Liver (tissue), 9 donors: ENCODE measurements around the gene MKNK2. TPM values are rescaled to one million over a fixed set of nuclear protein-coding genes. Genes with fewer than 3 reads are reported as not detected.
A peak's percentile ranks its signal among the peaks of the same experiment; 100 is the strongest.

Experiments used
- DNase-seq: peaks from one replicate; pipeline ENCODE4 v3.0.0-alpha.2; 2017; ENCODE audit warnings: low spot score
- H3K27ac ChIP-seq, 2 donors: one replicate each; pipeline ENCODE4 v1.7.0; 2013; ENCODE audit warnings: inconsistent platforms in 2 of 2, low read length in 2 of 2, control low read depth in 1 of 2, low read depth in 1 of 2, mild to moderate bottlenecking in 1 of 2
- H3K27me3 ChIP-seq, 4 donors: one replicate each; pipeline versions ENCODE4 v1.6.1 to v1.7.0; 2013; ENCODE audit warnings: low read length in 3 of 4, inconsistent platforms in 1 of 4, mild to moderate bottlenecking in 1 of 4, moderate library complexity in 1 of 4; ENCODE audit not compliant: control insufficient read depth in 4 of 4, insufficient read depth in 4 of 4
- H3K36me3 ChIP-seq, 4 donors: one replicate each; pipeline versions ENCODE4 v1.6.1 to v1.7.0; 2013; ENCODE audit warnings: low read length in 3 of 4, mild to moderate bottlenecking in 3 of 4, low read depth in 1 of 4, moderate library complexity in 1 of 4; ENCODE audit not compliant: control insufficient read depth in 4 of 4, insufficient read depth in 3 of 4
- H3K4me1 ChIP-seq, 4 donors: one replicate each; pipeline versions ENCODE4 v1.6.1 to v1.7.0; 2013; ENCODE audit warnings: low read length in 3 of 4, mild to moderate bottlenecking in 3 of 4, moderate library complexity in 1 of 4; ENCODE audit not compliant: control insufficient read depth in 4 of 4, insufficient read depth in 4 of 4
- H3K4me3 ChIP-seq, 3 donors: one replicate each; pipeline versions ENCODE4 v1.6.1 to v1.7.0; 2013; ENCODE audit warnings: low read length in 3 of 3, control low read depth in 1 of 3, low read depth in 1 of 3, mild to moderate bottlenecking in 1 of 3
- H3K9ac ChIP-seq, 2 donors: one replicate each; pipeline ENCODE4 v1.7.0; 2013; ENCODE audit warnings: low read length in 2 of 2, mild to moderate bottlenecking in 2 of 2, moderate library complexity in 2 of 2, control low read depth in 1 of 2, low read depth in 1 of 2
- H3K9me3 ChIP-seq, 4 donors: one replicate each; pipeline versions ENCODE4 v1.6.1 to v1.7.0; 2013; ENCODE audit warnings: low read length in 3 of 4; ENCODE audit not compliant: control insufficient read depth in 4 of 4
- EGR1 ChIP-seq, 2 donors: IDR thresholded peaks; 2 replicates each; pipeline ENCODE4 v1.6.1; 2016 to 2018; ENCODE audit warnings: antibody characterized with exemption in 2 of 2, low read depth in 2 of 2
- FOXA1 ChIP-seq: IDR thresholded peaks from 2 replicates; pipeline ENCODE4 v1.6.1; 2016; ENCODE audit warnings: antibody characterized with exemption
- FOXA2 ChIP-seq: IDR thresholded peaks from 2 replicates; pipeline ENCODE4 v1.6.1; 2016; ENCODE audit warnings: antibody characterized with exemption
- GABPA ChIP-seq, 2 donors: IDR thresholded peaks in 1 of 2; conservative IDR thresholded peaks in 1 of 2; 2 replicates each; pipeline ENCODE4 v1.6.1; 2016; ENCODE audit warnings: antibody characterized with exemption in 2 of 2, mild to moderate bottlenecking in 1 of 2, moderate library complexity in 1 of 2
- HNF4A ChIP-seq, 2 donors: conservative IDR thresholded peaks; 2 replicates each; pipeline ENCODE4 v1.6.1; 2016; ENCODE audit warnings: antibody characterized with exemption in 2 of 2, mild to moderate bottlenecking in 2 of 2
- HNF4G ChIP-seq: IDR thresholded peaks from 2 replicates; pipeline ENCODE4 v1.6.1; 2016; ENCODE audit warnings: antibody characterized with exemption
- RAD21 ChIP-seq, 2 donors: IDR thresholded peaks; 2 replicates each; pipeline ENCODE4 v1.6.1; 2016; ENCODE audit warnings: antibody characterized with exemption in 2 of 2, mild to moderate bottlenecking in 2 of 2
- RXRA ChIP-seq, 2 donors: IDR thresholded peaks; 2 replicates each; pipeline ENCODE4 v1.6.1; 2017 to 2018; ENCODE audit warnings: antibody characterized with exemption in 2 of 2, mild to moderate bottlenecking in 1 of 2
- SP1 ChIP-seq: IDR thresholded peaks from 2 replicates; pipeline ENCODE4 v1.6.1; 2018; ENCODE audit warnings: antibody characterized with exemption, mild to moderate bottlenecking
- TAF1 ChIP-seq: conservative IDR thresholded peaks from 2 replicates; pipeline ENCODE4 v1.6.1; 2016; ENCODE audit warnings: antibody characterized with exemption, mild to moderate bottlenecking
- YY1 ChIP-seq: IDR thresholded peaks from 2 replicates; pipeline ENCODE4 v1.6.1; 2016; ENCODE audit warnings: antibody characterized with exemption, mild to moderate bottlenecking
- WGBS: extraction: QIAGEN DNeasy Blood & Tissue Kit; methylation state at CpG from one replicate; pipeline ENCODE4 v1.1.7; 2013; 5-methylcytosine and 5-hydroxymethylcytosine counted together
- polyA plus RNA-seq, 2 donors: library from polyadenylated mRNA; stranded (reverse) in 1 of 2; unstranded in 1 of 2; fragments of 200-250 nt in 1 of 2; fragments of >200 nt in 1 of 2; fragmentation: Nextera tagmentation in 1 of 2; extraction: Ambion mirVana in 1 of 2; gene quantifications; one replicate each; pipeline versions ENCODE4 v1.2.1 to v1.2.3, GENCODE V29; 2013 to 2015
- total RNA-seq, 2 donors: library from RNA; depleted of rRNA; stranded (reverse); fragments of >200 nt; gene quantifications; one replicate each; pipeline ENCODE4 v1.2.3, GENCODE V29; 2014
- TF ChIP-seq, protein P1 (sequence below): fragments of 150-350 bp; IDR thresholded peaks from 2 replicates; pipeline ENCODE4 v1.5.1; 2017; ENCODE audit warnings: improper control_type of control experiment, low read depth, low read length; ENCODE audit not compliant: missing input control
- TF ChIP-seq, protein P2 (sequence below): IDR thresholded peaks from 2 replicates; pipeline ENCODE4 v1.6.1; 2016; ENCODE audit warnings: antibody characterized with exemption
- TF ChIP-seq, protein P3 (sequence below): IDR thresholded peaks from 2 replicates; pipeline ENCODE4 v1.6.1; 2016; ENCODE audit warnings: antibody characterized with exemption
- TF ChIP-seq, protein P4 (sequence below): IDR thresholded peaks from 2 replicates; pipeline ENCODE4 v1.6.1; 2016; ENCODE audit warnings: antibody characterized with exemption
- TF ChIP-seq, protein P5 (sequence below): IDR thresholded peaks from 2 replicates; pipeline ENCODE4 v1.6.1; 2016; ENCODE audit warnings: antibody characterized with exemption, mild to moderate bottlenecking
- donor health status: healthy.
- donor health status: healthy.
- donor health status: healthy.
- donor health status: healthy.
- donor health status: healthy.

MKNK2 gene
- total and polyA plus RNA-seq, 4 donors = 24.7 to 105 (median 46.4) TPM

DNA sequence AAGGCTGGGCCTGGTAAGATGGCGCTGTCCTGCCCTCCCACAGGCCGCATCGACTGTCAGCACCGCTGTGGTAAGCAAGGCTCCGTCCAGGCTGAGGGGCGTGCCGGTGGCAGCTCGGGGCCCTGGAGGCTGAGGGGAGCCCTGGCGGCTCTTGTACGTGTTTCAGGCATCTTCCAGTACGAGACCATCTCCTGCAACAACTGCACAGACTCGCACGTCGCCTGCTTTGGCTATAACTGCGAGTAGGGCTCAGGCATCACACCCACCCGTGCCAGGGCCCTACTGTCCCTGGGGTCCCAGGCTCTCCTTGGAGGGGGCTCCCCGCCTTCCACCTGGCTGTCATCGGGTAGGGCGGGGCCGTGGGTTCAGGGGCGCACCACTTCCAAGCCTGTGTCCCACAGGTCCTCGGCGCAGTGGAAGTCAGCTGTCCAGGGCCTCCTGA lies 46.9 kb upstream of the MKNK2 start:
- H3K27me3 ChIP-seq = no peaks in the 10 kb centered on the region
- 89% methylated on average over 23 of the region's 23 CpGs for WGBS
- H3K4me3 ChIP-seq = no peak overlapping the region
- DNase-seq = no peak
- peaks cover 3 to 30% (median 13%) of the 10 kb centered on the region in 4 donors for H3K36me3 ChIP-seq
- no peak overlapping the region for H3K9ac ChIP-seq
- no peak for TF ChIP-seq FOXA2
- no peak for TF ChIP-seq RAD21 (IDR thresholded peaks at IDR 0.05)
- H3K9me3 ChIP-seq = no peaks in the 10 kb centered on the region
- H3K27ac ChIP-seq = no peak overlapping the region
- peaks cover 7 to 31% (median 16%) of the 10 kb centered on the region in 4 donors for H3K4me1 ChIP-seq

DNA sequence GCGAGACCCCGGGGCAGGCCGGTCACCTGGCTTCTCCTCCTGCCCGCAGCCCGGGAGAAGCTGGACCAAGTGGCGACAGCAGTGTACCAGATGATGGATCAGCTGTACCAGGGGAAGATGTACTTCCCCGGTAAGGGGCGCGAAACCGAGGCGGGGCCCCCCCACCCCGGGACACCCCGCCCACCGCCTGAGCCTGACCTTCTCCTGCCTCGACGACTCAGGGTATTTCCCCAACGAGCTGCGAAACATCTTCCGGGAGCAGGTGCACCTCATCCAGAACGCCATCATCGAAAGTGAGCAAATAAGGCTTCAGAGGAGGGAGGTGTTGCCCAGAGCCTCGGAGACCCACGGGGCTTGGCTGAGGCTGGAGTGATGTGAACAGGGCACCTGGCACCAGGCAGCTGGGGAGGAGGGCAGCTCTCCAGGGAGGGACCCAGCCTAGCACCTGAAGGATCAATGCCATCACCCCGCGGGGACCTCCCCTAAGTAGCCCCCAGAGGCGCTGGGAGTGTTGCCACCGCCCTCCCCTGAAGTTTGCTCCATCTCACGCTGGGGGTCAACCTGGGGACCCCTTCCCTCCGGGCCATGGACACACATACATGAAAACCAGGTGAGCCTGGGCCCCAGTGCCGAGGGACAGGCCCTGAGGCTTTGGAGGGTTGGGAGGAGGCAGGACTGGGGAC lies 46.3 kb upstream of the MKNK2 start:
- 24% methylated on average over 30 of the region's 30 CpGs for WGBS
- peak overlapping the region; percentile 39 to 49 (median 43) for H3K4me3 ChIP-seq
- DNase-seq = no peak
- no peaks in the 10 kb centered on the region for H3K9me3 ChIP-seq
- H3K27ac ChIP-seq = peak overlapping the region in 1 of 2 donors; percentile 63
- H3K9ac ChIP-seq = no peak overlapping the region
- TF ChIP-seq RXRA (IDR thresholded peaks at IDR 0.05) (no peak), SP1 (no peak), HNF4G (no peak), HNF4A (conservative IDR thresholded peaks at IDR 0.05) (no peak), FOXA2 (no peak)
- no peaks in the 10 kb centered on the region for H3K27me3 ChIP-seq
- H3K36me3 ChIP-seq = peaks cover 3 to 28% (median 13%) of the 10 kb centered on the region in 4 donors
- peaks cover 7 to 31% (median 16%) of the 10 kb centered on the region in 4 donors for H3K4me1 ChIP-seq

DNA sequence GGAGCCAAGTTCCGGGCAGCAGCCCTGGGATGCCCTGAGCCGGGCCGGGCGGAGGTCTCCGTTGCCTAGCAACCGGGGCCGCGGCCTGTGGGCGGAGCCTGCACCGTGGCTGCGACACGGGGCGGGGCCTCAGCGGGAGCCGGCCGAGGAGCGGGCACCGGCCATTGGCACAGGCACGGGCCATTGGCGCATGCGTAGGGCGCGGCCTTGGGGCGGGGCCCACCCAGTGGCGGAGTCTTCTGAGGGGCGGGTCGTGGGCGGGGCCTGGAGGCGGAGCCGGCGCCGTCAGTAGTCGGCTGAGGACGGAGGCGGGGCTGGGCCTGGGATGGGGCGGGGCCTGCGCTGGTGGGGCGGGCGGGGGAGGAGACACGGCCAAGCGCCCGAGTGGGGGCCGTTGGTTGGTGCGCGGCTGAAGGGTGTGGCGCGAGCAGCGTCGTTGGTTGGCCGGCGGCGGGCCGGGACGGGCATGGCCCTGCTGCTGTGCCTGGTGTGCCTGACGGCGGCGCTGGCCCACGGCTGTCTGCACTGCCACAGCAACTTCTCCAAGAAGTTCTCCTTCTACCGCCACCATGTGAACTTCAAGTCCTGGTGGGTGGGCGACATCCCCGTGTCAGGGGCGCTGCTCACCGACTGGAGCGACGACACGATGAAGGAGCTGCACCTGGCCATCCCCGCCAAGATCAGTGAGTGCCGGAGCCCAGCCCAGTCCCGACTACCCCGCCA lies 45.6 kb upstream of the MKNK2 start, which contains the start of gene IZUMO4:
Gene IZUMO4, plus strand, starts transcription at position 436 of the 723 bp plus-strand sequence. Its CDS starts 31 bp downstream, at position 467.
- Histone ChIP-seq H3K9me3 (no peaks in the 10 kb centered on the region), H3K4me1 (peaks cover 7 to 31% (median 16%) of the 10 kb centered on the region in 4 donors), H3K9ac (peak within 1 kb of the TSS; percentile 25 to 71), H3K27ac (peak within 1 kb of the TSS; percentile 83 to 94), H3K27me3 (no peaks in the 10 kb centered on the region), H3K4me3 (peak within 1 kb of the TSS; percentile 59 to 74 (median 64)), H3K36me3 (peaks cover 3 to 22% (median 10%) of the 10 kb centered on the region in 4 donors)
- DNase-seq = peak; percentile 100
- peak in 1 of 2 donors; percentile 15 for TF ChIP-seq GABPA (IDR thresholded peaks at IDR 0.05 in 1 of 2, conservative IDR thresholded peaks at IDR 0.05 in 1 of 2)
- TF ChIP-seq, protein P1, sequence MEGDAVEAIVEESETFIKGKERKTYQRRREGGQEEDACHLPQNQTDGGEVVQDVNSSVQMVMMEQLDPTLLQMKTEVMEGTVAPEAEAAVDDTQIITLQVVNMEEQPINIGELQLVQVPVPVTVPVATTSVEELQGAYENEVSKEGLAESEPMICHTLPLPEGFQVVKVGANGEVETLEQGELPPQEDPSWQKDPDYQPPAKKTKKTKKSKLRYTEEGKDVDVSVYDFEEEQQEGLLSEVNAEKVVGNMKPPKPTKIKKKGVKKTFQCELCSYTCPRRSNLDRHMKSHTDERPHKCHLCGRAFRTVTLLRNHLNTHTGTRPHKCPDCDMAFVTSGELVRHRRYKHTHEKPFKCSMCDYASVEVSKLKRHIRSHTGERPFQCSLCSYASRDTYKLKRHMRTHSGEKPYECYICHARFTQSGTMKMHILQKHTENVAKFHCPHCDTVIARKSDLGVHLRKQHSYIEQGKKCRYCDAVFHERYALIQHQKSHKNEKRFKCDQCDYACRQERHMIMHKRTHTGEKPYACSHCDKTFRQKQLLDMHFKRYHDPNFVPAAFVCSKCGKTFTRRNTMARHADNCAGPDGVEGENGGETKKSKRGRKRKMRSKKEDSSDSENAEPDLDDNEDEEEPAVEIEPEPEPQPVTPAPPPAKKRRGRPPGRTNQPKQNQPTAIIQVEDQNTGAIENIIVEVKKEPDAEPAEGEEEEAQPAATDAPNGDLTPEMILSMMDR = peak; percentile 33
- TF ChIP-seq RXRA (IDR thresholded peaks at IDR 0.05) = no peak
- peak in 1 of 2 donors; percentile 59 for TF ChIP-seq RAD21 (IDR thresholded peaks at IDR 0.05)
- TF ChIP-seq, protein P2, sequence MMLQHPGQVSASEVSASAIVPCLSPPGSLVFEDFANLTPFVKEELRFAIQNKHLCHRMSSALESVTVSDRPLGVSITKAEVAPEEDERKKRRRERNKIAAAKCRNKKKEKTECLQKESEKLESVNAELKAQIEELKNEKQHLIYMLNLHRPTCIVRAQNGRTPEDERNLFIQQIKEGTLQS = no peak
- TF ChIP-seq, protein P3, sequence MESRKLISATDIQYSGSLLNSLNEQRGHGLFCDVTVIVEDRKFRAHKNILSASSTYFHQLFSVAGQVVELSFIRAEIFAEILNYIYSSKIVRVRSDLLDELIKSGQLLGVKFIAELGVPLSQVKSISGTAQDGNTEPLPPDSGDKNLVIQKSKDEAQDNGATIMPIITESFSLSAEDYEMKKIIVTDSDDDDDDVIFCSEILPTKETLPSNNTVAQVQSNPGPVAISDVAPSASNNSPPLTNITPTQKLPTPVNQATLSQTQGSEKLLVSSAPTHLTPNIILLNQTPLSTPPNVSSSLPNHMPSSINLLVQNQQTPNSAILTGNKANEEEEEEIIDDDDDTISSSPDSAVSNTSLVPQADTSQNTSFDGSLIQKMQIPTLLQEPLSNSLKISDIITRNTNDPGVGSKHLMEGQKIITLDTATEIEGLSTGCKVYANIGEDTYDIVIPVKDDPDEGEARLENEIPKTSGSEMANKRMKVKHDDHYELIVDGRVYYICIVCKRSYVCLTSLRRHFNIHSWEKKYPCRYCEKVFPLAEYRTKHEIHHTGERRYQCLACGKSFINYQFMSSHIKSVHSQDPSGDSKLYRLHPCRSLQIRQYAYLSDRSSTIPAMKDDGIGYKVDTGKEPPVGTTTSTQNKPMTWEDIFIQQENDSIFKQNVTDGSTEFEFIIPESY = no peak
- TF ChIP-seq HNF4A (conservative IDR thresholded peaks at IDR 0.05) = no peak
- no peak for TF ChIP-seq FOXA2
- peak; percentile 24 for TF ChIP-seq SP1
- TF ChIP-seq, protein P4, sequence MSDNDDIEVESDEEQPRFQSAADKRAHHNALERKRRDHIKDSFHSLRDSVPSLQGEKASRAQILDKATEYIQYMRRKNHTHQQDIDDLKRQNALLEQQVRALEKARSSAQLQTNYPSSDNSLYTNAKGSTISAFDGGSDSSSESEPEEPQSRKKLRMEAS = no peak
- TF ChIP-seq, protein P5, sequence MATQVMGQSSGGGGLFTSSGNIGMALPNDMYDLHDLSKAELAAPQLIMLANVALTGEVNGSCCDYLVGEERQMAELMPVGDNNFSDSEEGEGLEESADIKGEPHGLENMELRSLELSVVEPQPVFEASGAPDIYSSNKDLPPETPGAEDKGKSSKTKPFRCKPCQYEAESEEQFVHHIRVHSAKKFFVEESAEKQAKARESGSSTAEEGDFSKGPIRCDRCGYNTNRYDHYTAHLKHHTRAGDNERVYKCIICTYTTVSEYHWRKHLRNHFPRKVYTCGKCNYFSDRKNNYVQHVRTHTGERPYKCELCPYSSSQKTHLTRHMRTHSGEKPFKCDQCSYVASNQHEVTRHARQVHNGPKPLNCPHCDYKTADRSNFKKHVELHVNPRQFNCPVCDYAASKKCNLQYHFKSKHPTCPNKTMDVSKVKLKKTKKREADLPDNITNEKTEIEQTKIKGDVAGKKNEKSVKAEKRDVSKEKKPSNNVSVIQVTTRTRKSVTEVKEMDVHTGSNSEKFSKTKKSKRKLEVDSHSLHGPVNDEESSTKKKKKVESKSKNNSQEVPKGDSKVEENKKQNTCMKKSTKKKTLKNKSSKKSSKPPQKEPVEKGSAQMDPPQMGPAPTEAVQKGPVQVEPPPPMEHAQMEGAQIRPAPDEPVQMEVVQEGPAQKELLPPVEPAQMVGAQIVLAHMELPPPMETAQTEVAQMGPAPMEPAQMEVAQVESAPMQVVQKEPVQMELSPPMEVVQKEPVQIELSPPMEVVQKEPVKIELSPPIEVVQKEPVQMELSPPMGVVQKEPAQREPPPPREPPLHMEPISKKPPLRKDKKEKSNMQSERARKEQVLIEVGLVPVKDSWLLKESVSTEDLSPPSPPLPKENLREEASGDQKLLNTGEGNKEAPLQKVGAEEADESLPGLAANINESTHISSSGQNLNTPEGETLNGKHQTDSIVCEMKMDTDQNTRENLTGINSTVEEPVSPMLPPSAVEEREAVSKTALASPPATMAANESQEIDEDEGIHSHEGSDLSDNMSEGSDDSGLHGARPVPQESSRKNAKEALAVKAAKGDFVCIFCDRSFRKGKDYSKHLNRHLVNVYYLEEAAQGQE = no peak
- TF ChIP-seq EGR1 (IDR thresholded peaks at IDR 0.05; ENCODE audit: low read depth in 2 of 2) = peak in 1 of 2 donors; percentile 7
- no peak for TF ChIP-seq HNF4G
- no peak for TF ChIP-seq FOXA1
- no peak for TF ChIP-seq YY1
- no peak for TF ChIP-seq TAF1
- WGBS = under 1% methylated on average over 70 of the region's 70 CpGs
